ENCODE measurements around the gene PGBD2. TPM values are rescaled to one million over a fixed set of nuclear protein-coding genes. Genes with fewer than 3 reads are reported as not detected.
"Not testable (repeated sequence)": the region's sequence is repeated elsewhere in the genome, so short reads cannot be mapped to it uniquely, and the experiment has no call there.

Gene PGBD2
- polyA plus RNA-seq, 3 donors = 2.9 to 7.1 (median 3.9) TPM

DNA sequence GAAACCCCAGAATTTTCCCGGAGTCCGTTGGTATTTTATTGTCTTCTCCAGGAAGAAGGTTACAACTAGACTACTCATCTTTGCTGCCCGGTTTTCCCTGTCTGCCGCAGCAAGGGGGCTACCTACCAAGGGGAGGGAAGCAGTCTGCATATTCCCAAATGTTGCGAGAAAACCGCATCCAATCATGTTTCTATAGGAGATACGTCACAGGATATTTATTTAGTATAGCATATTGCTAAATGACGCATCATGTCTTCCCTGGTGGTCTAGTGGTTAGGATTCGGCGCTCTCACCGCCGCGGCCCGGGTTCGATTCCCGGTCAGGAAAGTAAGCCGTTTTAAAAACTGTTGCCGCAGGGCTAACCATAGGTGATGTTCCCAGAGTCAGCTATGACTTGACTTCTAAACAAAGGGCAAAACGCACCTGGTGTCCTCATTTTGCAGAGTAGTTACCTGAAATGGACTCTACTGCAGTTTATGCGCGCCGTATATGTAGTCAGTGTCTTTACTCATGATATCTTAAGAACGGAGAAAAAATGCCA is 32.0 kb upstream of the PGBD2 start:
- Histone ChIP-seq H3K36me3 (replicated peaks in 1 of 2; ENCODE audit: control insufficient read depth in 1 of 2, insufficient read depth in 2 of 2, low read length in 2 of 2) (no peaks in the 10 kb centered on the region), H3K4me1 (ENCODE audit: control insufficient read depth in 1 of 2, insufficient read depth in 2 of 2, low read length in 2 of 2) (peaks cover 16 to 19% of the 10 kb centered on the region in 2 donors), H3K4me3 (replicated peaks in 1 of 3; ENCODE audit: low read depth in 2 of 3, low read length in 3 of 3) (peak overlapping the region; percentile 65 to 94 (median 71)), H2AFZ (ENCODE audit: insufficient read depth, low read depth, low read length, poor library complexity, severe bottlenecking) (peak overlapping the region; percentile 93), H3K4me2 (replicated peaks; ENCODE audit: extremely low read depth, low read length, poor library complexity, severe bottlenecking) (peak overlapping the region; percentile 91), H3K9ac (ENCODE audit: insufficient read depth, low read length, poor library complexity, severe bottlenecking) (peak overlapping the region; percentile 79), H3K27me3 (ENCODE audit: control insufficient read depth in 2 of 2, insufficient read depth in 2 of 2, low read length in 2 of 2) (no peaks in the 10 kb centered on the region), H4K20me1 (ENCODE audit: insufficient read depth, low read length) (no peaks in the 10 kb centered on the region), H3K27ac (ENCODE audit: low read depth in 1 of 2, low read length in 2 of 2) (peak overlapping the region; percentile 92), H3K79me2 (ENCODE audit: insufficient read depth, low read length) (no peaks in the 10 kb centered on the region), H3K9me3 (replicated peaks in 1 of 2; ENCODE audit: control insufficient read depth in 1 of 2, insufficient read depth in 1 of 2, low read length in 2 of 2) (no peaks in the 10 kb centered on the region)
- Mint-ChIP-seq H3K27me3 (ENCODE audit: low read depth in 3 of 3) (peaks cover 0 to 3% (median 0%) of the 10 kb centered on the region in 3 donors), H3K27ac (peak overlapping the region; percentile 92 to 98 (median 97)), H3K9me3 (no peaks in the 10 kb centered on the region), H3K4me3 (peak overlapping the region; percentile 91 to 95), H3K4me1 (peaks cover 18% of the 10 kb centered on the region), H3K36me3 (no peaks in the 10 kb centered on the region)
- intact Hi-C loops (cut with micrococcal nuclease) = loop anchor here in 1 of 2 donors (2.0 kb wide), 1 partner anchor 15 kb away; the partner anchor contains the start of gene ZNF692
- WGBS (ENCODE audit: insufficient coverage) = 22% methylated on average over 13 of the region's 23 CpGs
- peak; percentile 78 to 92 (median 84) for DNase-seq
- TF ChIP-seq, protein P1, sequence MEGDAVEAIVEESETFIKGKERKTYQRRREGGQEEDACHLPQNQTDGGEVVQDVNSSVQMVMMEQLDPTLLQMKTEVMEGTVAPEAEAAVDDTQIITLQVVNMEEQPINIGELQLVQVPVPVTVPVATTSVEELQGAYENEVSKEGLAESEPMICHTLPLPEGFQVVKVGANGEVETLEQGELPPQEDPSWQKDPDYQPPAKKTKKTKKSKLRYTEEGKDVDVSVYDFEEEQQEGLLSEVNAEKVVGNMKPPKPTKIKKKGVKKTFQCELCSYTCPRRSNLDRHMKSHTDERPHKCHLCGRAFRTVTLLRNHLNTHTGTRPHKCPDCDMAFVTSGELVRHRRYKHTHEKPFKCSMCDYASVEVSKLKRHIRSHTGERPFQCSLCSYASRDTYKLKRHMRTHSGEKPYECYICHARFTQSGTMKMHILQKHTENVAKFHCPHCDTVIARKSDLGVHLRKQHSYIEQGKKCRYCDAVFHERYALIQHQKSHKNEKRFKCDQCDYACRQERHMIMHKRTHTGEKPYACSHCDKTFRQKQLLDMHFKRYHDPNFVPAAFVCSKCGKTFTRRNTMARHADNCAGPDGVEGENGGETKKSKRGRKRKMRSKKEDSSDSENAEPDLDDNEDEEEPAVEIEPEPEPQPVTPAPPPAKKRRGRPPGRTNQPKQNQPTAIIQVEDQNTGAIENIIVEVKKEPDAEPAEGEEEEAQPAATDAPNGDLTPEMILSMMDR (IDR thresholded peaks at IDR 0.05) = no peak

DNA sequence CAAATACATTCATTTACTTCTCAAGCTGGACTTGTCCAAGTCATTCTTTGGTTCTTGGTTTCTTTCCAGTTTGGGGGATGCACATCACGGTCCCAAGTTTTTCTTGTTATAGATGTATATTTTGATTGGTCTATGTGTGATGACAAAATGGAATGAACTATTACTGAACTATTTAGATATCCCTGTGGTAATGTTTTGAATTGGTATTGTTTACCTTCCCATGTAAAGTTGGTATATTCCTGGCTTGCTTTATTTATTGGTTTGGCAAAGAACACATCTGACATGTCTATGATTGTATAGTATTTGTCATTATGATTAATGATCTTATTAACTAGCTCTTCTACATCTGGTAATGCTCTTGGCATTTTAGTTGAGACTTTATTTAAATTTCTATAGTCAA is 24.8 kb upstream of the PGBD2 start:
- no peak overlapping the region for H3K27ac Mint-ChIP-seq
- no peaks in the 10 kb centered on the region for H3K36me3 Mint-ChIP-seq
- H3K9ac ChIP-seq (ENCODE audit: insufficient read depth, low read length, poor library complexity, severe bottlenecking) = no peak overlapping the region

DNA sequence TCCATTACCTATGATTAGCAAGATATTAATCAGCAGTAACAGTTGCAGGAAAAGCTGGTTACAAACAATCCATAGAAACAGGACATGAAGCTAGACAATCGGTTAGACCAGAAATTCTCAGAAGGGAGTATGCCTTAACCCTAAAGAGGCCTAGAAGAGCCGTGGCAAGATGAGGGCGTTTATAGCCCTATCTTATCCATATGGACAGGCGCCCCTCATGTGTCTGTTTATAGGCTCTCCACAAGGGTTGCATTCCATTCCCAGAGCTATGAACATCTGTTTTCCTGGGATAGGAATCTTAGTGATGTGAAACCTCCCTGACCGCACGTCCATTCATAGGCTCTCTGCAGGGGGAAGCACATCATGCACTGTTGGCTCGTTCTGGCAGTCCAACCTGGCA is 23.6 kb upstream of the PGBD2 start:
- H3K27ac Mint-ChIP-seq; H4K20me1 ChIP-seq (ENCODE audit: insufficient read depth, low read length); H3K4me3 ChIP-seq (replicated peaks in 1 of 3; ENCODE audit: low read depth in 2 of 3, low read length in 3 of 3); H3K27me3 Mint-ChIP-seq (ENCODE audit: low read depth in 3 of 3); H3K9me3 ChIP-seq (replicated peaks in 1 of 2; ENCODE audit: control insufficient read depth in 1 of 2, insufficient read depth in 1 of 2, low read length in 2 of 2); H3K27me3 ChIP-seq (ENCODE audit: control insufficient read depth in 2 of 2, insufficient read depth in 2 of 2, low read length in 2 of 2); H3K4me2 ChIP-seq (replicated peaks; ENCODE audit: extremely low read depth, low read length, poor library complexity, severe bottlenecking); intact Hi-C loops (cut with micrococcal nuclease); H3K4me1 Mint-ChIP-seq; H3K36me3 ChIP-seq (replicated peaks in 1 of 2; ENCODE audit: control insufficient read depth in 1 of 2, insufficient read depth in 2 of 2, low read length in 2 of 2); H3K9ac ChIP-seq (ENCODE audit: insufficient read depth, low read length, poor library complexity, severe bottlenecking); H3K9me3 Mint-ChIP-seq; H2AFZ ChIP-seq (ENCODE audit: insufficient read depth, low read depth, low read length, poor library complexity, severe bottlenecking); H3K4me1 ChIP-seq (ENCODE audit: control insufficient read depth in 1 of 2, insufficient read depth in 2 of 2, low read length in 2 of 2); H3K36me3 Mint-ChIP-seq; H3K4me3 Mint-ChIP-seq; DNase-seq; H3K27ac ChIP-seq (ENCODE audit: low read depth in 1 of 2, low read length in 2 of 2); H3K79me2 ChIP-seq (ENCODE audit: insufficient read depth, low read length): not testable (repeated sequence)
- WGBS (ENCODE audit: insufficient coverage) = no CpG with 5 or more reads among the region's 7 CpGs

More for the DNA sequence above, 24.8 kb upstream of the PGBD2 start:
- Histone ChIP-seq H2AFZ (ENCODE audit: insufficient read depth, low read depth, low read length, poor library complexity, severe bottlenecking) (no peak overlapping the region), H3K4me3 (replicated peaks in 1 of 3; ENCODE audit: low read depth in 2 of 3, low read length in 3 of 3) (no peak overlapping the region), H3K27me3 (ENCODE audit: control insufficient read depth in 2 of 2, insufficient read depth in 2 of 2, low read length in 2 of 2) (no peaks in the 10 kb centered on the region), H3K79me2 (ENCODE audit: insufficient read depth, low read length) (no peaks in the 10 kb centered on the region), H4K20me1 (ENCODE audit: insufficient read depth, low read length) (no peaks in the 10 kb centered on the region), H3K9me3 (replicated peaks in 1 of 2; ENCODE audit: control insufficient read depth in 1 of 2, insufficient read depth in 1 of 2, low read length in 2 of 2) (no peaks in the 10 kb centered on the region), H3K4me2 (replicated peaks; ENCODE audit: extremely low read depth, low read length, poor library complexity, severe bottlenecking) (no peak overlapping the region), H3K4me1 (ENCODE audit: control insufficient read depth in 1 of 2, insufficient read depth in 2 of 2, low read length in 2 of 2) (no peaks in the 10 kb centered on the region), H3K27ac (ENCODE audit: low read depth in 1 of 2, low read length in 2 of 2) (no peak overlapping the region), H3K36me3 (replicated peaks in 1 of 2; ENCODE audit: control insufficient read depth in 1 of 2, insufficient read depth in 2 of 2, low read length in 2 of 2) (no peaks in the 10 kb centered on the region)
- TF ChIP-seq, protein P1 (IDR thresholded peaks at IDR 0.05) = no peak
- H3K4me1 Mint-ChIP-seq = no peaks in the 10 kb centered on the region
- no peaks in the 10 kb centered on the region for H3K9me3 Mint-ChIP-seq
- no peak for DNase-seq
- H3K27me3 Mint-ChIP-seq (ENCODE audit: low read depth in 3 of 3) = peaks cover 0 to 4% (median 2%) of the 10 kb centered on the region in 3 donors
- WGBS (ENCODE audit: insufficient coverage) = no CpG with 5 or more reads among the region's 1 CpG
- no peak overlapping the region for H3K4me3 Mint-ChIP-seq
- intact Hi-C loops (cut with micrococcal nuclease) = no loop called here
